DOHH2 (cell line): ENCODE measurements around the gene GAGE2A.
"Not testable (repeated sequence)": the region's sequence is repeated elsewhere in the genome, so short reads cannot be mapped to it uniquely, and the experiment has no call there.

Experiments
- CTCF ChIP-seq: fragments of 200-600 bp; sonication (generic); IDR thresholded peaks from one replicate; pipeline ENCODE4 v1.5.1; 2014; ENCODE audit warnings: antibody characterized with exemption, mild to moderate bottlenecking, low read depth, low read length; ENCODE audit not compliant: poor library complexity, severe bottlenecking
- EZH2phosphoT487 ChIP-seq: fragments of 200-600 bp; sonication (generic); IDR thresholded peaks from 2 replicates; pipeline ENCODE4 v1.6.1; 2017; ENCODE audit warnings: borderline replicate concordance, mild to moderate bottlenecking, antibody characterized with exemption, low read length, moderate library complexity, mixed read lengths

- not testable (repeated sequence) for TF ChIP-seq CTCF, EZH2phosphoT487
Measured at GRCh38 chrX:49598720-49599119, 9.4 kb downstream of the GAGE2A start, which contains the start of gene GAGE1.
